Measurements from ENCODE around the gene RCAN1.
"Not testable (repeated sequence)": the region's sequence is repeated elsewhere in the genome, so short reads cannot be mapped to it uniquely, and the experiment has no call there.

RCAN1 gene

DNA sequence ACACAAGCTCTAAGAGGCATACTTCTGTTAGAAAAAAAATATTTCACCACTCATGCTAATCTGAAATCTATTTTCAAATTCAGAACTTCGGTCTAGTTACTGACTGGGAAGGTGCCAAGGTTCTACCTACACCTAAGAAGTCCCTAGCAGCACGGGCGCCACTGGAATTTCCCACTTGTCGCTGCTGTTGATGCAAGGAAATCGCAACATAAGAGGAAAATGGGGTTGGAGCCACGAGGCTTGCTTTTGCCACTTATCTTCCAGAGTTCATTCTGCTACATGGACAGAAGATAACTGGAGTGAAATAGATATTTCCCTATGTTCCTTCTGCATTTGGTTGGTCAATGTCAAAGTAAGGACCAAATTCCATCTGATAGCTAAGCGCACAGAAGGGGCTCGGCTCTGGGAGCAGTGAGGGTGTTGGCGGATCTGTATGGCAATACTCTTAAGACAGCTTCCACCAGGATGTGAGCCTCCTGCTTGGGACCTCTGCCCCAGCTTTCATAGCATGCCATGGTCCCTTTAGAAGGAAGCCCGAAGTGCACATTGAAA, 47.2 kb downstream of the RCAN1 start:
- DNase-seq, result no peak

DNA sequence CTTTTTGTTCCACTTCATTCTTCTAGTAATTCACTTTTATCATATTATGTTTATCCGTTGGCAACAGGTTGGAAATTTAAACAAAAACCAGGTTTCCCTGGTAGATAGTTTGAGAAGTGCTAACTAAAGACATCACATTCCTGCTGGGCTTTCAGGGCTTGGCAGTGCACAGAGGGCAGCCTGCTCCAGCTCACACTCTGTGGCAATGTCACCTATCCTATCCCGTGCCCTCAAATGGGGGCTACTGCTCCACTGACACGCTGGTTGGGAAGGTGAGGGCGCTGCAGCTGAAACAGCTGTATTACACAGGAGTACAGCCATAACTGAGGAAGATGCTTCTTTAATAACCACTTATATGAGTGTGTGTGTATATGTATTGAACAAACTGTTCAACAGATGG, 49.7 kb downstream of the RCAN1 start:
- DNase-seq, result no peak

GRCh38 chr21:34563370-34563769, 51.5 kb downstream of the RCAN1 start:
- DNase-seq, result not testable (repeated sequence)

DNA sequence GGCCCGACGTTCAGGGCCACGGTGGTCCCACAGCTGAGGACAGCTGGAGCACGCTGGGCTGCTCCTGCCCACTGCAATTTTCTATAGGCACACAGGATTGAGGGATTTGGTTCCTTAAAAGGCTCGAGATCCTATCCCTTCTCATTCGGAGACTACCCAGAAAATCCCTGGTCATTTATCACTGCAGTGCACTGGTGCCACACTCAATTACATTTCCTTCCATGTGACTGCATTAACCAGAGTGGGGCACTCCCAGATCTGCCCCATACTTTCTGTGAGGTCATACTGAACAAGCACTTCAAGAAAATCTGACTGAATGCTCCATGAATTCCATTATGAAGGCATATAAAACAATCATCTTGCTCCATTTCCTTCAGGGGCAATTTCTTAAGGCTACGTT, 53.1 kb downstream of the RCAN1 start:
- no peak for DNase-seq

DNA sequence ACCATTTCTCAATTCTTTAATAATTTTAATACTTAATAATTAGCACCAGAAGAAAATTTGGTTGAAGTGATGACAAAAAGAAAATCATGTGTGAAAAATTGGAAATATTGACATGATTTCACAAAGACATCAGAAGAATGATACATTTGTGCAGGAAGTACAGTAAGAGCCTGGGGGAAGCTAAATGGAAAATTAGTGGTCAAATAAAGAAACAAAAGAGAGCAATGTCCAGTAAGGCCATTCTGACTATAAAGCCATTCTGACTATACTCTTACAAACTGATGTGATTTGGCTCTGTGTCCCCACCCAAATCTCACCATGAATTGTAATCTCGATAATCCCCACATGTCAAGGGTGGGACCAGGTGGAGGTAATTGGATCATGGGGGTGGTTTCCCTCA, 54.3 kb downstream of the RCAN1 start:
- no peak for DNase-seq

GRCh38 chr21:34560021-34560420, 54.9 kb downstream of the RCAN1 start:
- DNase-seq, result no peak

DNA sequence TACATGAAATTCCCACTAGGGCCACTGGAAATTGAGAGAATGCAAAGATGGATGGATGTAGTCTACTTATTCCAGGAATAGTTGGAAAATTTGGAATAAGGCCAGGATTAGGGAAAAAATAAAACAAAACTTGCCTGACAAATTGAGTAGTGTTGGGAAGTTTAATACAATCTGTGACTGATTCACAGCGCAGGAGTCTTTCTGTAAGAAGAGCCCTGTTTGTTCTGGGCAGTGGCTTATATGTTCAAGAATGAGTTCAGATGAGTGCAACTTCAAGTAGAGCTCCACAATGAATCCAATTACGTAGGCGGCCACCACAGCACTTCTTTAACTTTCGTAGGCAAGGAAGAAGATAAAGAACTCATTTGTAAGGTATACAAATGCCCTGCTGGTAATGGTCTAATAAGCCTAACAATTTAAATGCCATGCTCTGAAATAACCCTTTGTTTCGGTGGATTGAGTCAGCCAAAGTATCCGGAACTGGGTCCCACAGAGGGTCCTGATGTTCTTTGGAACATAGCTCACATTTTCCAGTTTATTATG, 55.8 kb downstream of the RCAN1 start:
- no peak for DNase-seq

GRCh38 chr21:34558166-34558565, 56.7 kb downstream of the RCAN1 start:
- no peak for DNase-seq

DNA sequence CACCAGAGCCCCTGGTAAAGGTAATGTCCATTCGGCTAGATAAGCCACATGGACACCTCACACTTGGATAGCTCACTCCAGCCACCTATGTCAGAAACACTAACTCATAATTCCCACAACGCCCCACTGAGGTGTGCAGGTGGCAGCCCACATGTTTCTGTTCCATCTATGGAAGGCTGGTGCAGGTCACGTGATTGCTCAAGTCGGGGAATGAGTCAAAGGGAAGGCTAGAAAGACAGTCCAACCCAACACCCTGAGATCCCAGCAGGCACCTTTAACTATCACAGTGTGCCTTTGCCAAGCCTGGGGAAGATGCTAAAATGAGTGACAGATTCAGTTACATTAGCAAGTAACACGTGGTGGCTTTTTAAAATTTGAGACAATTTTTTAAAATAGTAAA, 57.7 kb downstream of the RCAN1 start:
- no peak for DNase-seq

DNA sequence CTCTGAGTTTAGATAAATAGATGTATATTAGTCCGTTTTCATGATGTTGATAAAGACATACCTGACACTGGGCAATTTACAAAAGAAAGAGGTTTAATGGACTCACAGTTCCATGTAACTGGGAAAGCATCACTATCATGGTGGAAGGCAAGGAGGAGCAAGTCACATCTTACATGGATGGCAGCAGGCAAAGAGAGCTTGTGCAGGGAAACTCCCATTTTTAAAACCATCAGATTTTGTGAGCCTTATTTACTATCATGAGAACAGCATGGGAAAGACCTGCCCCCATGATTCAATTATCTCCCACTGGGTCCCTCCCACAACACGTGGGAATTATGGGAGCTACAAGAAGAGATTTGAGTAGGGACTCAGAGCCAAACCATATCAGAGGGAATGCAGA, 60.2 kb downstream of the RCAN1 start:
- not testable (repeated sequence) for DNase-seq

DNA sequence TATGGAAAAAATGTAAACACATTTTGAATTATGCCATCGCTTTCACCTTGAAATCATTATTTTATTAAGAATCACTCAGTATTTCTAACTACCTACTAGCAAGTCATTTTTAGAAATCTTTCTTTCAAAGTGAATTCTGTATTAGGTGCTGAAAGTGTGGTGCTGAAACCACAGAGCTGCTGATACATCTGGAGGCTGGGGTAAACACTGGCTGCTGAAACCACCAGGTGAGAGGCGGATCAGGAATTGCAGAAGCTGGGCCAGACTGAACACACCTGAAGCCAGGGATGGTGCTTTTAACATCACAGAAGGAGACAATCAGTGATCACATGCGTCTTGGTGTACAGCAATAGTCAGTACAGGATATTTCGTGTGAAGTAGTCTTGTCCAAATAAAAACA, 60.7 kb downstream of the RCAN1 start:
- DNase-seq, result no peak

DNA sequence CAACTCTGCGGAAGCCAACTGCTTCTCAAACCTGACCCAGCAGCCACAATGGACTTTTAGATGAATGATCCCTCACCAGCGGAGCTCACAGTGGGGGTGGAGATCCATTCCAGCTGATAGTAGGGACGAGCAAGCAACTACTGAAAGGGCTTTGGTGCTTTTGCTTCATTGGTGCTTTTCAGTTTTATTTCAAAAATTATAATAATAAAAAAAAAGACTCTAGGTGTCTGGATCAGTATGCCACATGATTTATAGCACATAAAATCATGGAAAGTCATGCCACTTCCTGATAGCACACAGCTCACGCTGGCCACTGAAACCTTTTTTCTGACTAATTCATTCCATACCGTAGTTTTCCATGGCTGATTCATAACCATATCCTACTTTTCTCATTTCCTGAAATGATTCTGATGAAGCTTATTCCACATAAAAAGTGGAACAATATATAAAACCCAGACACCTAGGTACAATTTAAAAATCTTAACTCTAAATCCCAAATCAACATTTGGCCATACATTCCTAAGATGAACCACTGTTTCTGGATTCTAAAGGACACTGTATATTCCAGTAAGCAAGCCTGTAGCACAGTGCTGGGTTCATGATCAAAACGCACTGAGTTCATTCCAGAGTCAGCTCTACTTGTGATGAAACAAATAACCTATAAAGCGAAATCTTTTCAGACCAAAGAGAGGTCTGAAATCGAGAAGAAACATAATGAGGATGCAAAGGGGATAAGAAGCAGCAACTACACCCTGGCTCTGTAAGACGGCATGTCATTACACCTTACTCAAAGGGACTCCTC, 61.6 kb downstream of the RCAN1 start:
- DNase-seq, result no peak

DNA sequence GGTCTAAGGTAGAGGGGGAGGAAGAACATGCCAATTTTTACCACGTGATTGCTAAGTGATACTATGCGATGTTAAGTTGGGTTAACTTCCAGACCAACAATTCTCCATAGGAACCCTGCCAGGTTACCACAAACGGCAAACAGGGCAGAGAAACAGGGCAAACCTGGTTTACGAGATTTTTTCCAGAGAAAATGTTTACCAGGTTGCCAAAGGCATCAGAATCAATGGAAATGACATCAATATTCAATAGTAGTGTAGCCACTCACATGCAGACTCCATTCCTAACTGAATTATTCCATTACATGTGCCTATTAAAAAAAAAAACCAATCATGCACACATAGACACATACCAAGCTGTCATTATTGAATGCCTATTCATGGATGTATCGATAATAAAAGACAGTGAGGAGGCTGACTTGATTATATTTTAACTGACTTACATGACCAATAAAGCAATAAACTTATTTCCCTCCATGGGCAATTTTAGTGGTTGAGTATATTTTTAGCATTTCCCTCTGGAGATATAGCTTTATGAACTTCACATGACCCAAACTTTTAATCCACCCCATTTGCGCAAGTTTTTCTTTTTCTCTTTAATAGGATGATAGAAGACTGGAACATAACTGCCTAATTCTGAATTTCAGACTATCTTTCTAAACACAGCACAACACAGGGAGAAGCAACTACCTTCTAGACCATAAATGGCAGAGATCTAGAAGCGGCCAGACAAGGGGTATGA, 62.4 kb downstream of the RCAN1 start:
- DNase-seq, result no peak

- DNase-seq, result no peak
These were observed 64.6 kb downstream of the RCAN1 start for GRCh38 chr21:34550182-34550799.

DNA sequence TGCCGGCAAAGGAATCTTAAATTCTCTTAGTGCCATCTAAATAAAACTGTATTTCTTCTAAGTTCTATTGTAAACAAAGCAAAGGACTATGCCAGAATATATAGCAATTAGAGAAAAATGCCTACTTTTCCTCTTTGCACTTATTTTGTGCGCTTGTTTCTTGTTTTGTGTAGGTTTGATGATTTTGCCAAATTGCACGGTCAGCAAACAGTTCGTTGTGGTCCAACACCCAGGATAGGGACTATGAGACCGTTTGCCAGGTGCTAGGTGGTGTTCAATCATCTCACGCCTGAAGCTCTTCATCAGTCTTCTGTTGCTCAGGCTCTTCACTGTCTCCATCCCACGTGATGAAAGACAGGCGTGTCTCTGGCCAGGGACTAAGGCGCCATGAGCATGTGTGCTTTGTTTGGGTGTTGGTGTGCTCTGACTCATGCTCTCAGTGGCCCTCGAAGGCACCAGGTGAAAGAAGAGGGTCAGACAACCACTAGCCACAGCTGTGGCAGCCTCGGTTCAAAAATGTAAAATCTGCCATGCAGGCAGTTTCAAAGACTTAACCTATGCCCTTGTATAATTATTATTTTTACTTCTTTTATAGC, 66.0 kb downstream of the RCAN1 start:
- no peak for DNase-seq

GRCh38 chr21:34546542-34546941, 68.4 kb downstream of the RCAN1 start:
- DNase-seq, result no peak

DNA sequence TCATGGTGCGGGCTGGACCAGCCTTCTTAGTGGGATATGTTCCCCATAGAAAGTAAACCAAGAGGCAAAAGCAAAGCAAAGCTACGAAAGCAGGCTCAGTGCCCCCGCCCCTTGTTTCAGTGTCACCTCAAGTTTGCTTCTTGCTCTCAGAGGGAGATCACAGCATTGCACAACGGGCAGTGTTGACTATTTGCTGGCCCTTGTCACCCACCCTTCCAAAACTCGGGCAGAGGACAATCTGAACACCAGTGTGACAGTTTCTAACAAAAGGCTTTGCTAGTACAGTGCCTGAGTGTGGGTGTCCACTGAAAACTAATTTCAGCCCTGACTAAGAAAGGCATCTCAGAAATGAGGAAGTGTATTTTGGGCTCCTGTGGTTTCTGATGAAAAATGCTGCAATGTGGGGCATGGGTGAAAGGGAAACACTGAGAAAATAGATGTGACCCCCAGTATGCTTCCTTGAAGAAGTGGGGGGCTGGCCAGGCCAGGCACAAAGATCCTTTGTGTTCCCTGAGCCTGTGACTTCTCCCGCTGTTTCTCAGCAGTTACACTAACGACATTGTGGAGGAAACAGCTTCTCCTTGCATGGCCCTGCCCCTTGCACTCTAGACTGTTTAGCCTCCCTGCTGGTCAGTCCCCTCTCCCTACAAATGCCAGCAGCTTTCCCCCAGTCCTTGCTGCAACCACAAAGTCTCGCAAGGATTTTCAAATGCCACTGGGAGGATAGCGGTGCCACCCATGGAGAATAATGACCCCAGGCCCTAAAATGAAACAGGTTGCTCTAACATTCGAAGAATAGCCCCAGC, 69.6 kb downstream of the RCAN1 start:
- DNase-seq, result no peak

DNA sequence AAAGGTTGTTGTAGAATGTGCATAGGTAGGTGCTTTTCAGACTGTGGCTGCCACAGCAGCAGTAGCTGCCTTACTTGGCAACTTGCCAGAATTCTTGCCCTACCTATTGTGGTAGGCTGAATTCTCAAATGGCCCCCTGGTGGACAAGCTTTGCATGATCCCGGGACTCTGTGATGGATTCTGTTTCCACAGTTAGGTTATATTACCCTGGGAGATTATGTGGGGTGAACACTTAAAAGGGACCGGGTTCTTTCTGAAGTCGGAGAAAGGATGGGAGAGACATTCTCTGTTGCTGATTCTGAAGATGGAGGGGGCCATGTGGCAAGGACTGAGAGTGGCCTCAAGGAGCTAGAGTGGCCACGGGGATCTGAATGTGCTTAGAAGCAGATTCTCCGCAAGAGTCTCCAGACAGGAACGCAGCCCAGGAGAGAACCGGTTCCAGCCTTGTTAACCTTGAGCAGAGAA, 70.8 kb downstream of the RCAN1 start:
- no peak for DNase-seq

DNA sequence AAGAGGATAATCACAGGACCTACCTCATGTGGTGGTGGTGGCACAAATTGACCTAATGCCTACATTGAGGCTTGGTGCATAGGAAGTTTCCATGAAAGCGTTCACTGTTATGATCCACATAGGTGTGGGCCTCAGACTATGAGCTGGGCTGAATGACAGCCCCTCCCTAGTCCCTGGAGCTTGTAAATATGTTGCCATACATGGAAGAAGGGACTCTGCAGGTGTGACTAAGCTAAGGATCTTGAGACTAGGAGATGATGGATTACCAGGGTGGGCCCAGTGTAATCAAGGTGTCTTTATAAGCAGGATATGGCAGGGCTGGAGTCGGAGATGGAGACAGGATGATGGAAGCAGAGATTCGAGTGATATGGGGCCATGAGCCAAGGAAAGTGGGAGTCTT, 71.9 kb downstream of the RCAN1 start:
- DNase-seq, result no peak

DNA sequence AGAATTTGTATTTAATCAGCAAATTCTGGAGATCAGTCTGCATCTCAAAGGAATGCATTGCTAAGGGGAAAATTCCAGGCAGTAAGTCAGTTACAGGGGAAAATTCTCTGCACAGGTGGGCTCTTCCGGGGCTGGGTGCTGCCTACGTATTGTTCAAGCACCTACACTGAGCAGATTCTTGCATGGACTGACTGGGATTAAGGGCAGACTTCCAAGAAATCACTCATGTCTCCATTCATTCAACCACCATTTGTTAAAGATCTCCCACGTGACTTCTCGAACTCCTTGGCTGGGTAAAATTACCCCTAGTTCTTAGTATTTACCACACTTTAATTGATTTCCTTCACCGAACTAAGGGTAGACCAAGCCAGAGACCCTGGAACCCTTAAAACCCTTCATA, 74.7 kb downstream of the RCAN1 start:
- DNase-seq, result no peak

DNA sequence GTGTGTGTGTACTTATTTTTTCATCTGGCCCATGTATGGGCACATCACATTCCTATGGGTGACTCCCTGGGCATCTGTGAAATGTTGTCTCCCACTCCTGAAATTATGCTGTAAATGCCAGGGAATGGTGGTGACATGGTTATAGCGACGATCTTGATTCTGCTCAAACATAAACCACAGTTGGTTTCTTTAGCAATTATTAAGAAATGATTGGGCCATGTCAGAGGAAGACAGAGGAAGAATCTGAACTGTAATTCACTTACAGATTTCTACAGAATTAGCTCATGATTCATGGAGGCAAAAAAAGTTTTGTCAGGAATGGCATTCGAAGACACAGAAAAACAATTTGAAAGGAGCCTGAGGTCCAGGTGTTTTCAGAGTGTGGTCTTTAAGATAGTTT, 77.1 kb downstream of the RCAN1 start:
- DNase-seq, result no peak

GRCh38 chr21:34536820-34537219, 78.1 kb downstream of the RCAN1 start:
- no peak for DNase-seq

All from cortex of kidney (tissue), 1 donor.